ENCODE results near the gene CFAP45.

The CFAP45 gene

DNA sequence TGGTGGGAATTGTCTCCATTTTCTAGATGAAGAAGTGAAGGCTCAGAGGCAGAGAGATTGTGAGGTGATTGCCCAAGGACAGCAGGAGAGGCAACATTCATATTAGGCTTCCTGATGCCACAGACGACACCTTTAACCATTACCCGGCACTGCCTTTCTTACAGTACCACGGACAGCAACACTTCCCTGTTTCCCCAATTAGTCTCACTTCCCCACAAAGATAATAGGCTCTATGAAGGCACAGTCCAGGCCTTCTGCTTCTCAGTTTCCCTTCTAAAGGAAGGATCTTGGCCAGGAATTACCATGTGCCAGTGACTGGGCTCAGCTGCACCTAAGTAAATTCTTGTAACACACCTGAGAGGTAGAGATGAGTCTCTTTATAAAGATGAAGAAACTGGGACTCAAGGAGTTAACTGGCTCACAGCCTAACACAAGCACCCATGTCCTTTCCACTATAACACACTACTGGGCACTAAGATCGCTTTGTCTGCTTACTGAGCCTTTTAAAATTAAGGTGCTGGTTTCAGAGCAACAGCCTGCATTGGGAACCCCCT lies 35.8 kb upstream of the CFAP45 start:
- DNase-seq = peak; percentile 46

GRCh38 chr1:159935305-159935704 lies 35.3 kb upstream of the CFAP45 start:
- no peak for DNase-seq

DNA sequence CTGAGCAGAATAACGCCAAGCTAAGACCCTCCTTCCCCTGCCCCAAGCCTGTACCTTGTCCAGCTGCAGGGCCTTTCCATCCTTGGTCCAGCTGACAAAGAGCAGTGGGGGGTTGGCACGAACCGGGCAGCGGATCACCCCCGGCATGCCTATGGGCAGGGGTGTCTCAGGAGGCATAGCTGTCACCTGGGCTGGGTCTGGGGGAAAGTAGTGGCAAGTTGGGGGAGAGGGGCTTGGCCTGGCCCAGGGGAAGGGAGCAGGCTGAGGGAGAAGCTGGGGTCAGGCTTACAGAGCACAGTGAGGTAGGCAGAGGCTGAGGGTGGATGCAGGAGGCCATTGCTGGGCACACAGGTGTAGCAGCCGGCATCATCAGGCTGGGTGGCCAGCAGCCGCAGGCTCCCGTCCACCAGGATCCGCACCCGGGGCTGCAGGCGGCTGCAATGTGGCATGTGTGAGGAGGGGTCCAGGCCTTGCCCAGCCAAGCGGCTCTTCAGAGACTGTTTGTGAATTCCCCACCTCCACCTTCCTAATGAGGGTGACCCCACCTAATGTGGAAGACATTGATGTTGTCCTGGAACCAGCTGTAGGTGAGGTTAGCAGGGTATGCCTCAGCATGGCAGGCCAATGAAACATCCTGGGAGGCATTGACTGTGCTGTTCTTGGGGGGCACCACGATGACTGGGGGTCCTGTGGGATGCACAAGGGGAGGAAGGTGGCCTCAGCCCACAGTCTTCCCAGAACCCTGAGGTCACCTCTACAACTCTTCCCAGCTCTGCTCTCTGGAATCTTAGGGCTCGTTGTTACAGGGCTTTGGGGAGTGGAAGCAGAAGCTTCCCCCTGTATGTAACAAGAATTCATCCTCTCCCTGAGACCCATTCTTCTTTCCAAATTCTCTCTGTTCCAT lies 34.4 kb upstream of the CFAP45 start:
- DNase-seq = no peak

- no peak for DNase-seq
Measured at GRCh38 chr1:159933347-159933746, 33.4 kb upstream of the CFAP45 start.

GRCh38 chr1:159932296-159933285 lies 32.6 kb upstream of the CFAP45 start:
- no peak for DNase-seq

DNA sequence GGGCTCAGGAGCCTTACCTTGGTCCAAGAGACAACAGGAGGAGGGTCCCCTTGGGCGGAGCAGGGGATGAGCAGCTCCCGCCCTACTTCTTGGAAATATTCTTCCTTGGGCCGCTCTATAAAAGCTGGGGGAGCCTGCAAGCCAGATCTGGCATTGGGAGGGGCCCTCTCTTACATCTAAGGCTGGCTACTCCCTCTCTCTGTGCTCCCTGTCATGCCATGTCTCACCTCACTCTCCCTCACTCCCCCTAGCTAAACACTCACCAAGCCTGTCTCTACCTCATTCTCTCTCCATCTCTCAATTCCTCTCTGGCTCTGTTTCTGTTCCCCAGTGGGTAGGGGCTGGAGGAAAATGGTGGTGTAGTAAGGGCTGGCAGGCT lies 31.8 kb upstream of the CFAP45 start:
- no peak for DNase-seq

DNA sequence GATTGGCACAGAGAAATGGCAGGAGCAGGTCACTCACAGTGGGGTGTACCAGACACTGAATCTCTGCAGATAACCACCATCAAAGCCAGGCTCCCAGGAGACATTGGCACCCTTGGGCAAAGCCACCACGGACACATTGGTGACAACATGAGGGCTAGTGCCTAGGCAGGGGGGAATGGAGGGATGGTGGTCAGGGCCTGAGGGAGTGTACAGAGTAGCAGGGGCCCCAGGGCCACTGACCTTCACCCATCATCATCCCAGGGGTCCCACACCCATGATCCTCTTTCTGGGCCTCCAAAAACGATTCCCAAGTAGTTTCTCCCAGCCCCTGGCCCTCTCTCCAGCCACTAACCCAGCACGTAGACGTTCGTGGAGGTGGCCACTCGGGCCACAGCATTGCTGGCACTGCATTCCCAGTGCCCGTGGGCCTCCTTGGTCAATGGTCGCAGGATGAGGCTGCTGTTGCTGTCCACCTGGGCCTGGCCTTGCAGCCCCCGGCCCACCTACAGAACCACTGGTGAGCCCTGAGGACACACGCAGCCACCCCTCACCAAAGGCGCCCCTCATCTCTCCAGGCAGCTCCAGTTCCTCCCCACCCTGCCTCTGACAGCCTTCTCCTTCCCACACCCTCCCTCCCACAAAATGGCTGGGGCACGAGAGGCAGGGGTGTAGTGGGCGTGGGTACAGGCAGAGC lies 31.3 kb upstream of the CFAP45 start:
- DNase-seq = no peak

GRCh38 chr1:159930634-159931033 lies 30.7 kb upstream of the CFAP45 start:
- DNase-seq = no peak

DNA sequence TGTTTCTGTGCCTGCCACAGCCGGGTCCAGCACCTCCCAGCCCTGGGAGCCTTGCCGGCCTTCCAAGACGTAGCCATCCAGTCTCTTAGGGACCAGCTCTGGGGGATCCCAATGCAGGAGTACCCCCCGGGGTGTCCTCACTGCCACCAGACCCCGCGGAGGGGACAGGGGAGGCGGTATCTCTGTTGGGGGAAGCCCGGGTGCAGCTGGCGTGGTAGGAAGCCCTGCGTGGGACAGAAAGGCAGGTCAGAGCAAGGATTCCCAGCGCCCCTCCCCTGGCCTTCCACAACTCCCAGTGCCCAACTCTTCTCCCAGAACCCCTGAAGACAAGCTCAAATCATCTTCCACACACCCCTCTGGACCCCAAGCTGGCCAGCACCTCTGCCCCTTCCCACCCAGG lies 30.3 kb upstream of the CFAP45 start:
- no peak for DNase-seq

- no peak for DNase-seq
Measured at GRCh38 chr1:159929155-159930051, 29.4 kb upstream of the CFAP45 start.

DNA sequence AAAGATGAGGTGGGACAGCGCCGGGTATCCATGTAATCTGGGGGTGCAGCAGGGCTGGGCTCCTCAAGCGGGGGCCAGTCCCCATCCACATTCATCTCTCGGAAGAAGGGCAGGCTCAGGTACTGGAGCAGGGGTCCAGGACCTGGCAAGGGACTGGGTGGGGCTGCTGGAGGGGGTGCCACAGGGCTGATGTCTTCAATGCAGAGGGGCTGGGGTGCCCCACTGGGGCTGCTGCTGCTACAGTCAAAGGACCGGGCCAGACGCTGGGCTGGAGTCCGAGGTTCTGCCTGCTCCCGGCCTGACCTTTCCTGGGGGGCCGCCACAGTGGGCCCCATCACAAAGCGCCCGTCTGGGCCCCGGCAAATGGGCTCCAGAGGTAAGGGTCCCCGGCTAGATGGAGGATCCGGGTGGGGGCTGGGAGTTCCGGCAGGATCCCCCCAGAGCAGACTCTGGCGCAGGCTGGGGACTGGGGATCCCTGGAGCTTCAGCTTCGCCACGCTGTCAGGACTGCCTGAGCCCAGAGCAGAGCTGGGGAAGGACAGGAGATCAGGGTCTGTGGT lies 28.6 kb upstream of the CFAP45 start:
- no peak for DNase-seq

DNA sequence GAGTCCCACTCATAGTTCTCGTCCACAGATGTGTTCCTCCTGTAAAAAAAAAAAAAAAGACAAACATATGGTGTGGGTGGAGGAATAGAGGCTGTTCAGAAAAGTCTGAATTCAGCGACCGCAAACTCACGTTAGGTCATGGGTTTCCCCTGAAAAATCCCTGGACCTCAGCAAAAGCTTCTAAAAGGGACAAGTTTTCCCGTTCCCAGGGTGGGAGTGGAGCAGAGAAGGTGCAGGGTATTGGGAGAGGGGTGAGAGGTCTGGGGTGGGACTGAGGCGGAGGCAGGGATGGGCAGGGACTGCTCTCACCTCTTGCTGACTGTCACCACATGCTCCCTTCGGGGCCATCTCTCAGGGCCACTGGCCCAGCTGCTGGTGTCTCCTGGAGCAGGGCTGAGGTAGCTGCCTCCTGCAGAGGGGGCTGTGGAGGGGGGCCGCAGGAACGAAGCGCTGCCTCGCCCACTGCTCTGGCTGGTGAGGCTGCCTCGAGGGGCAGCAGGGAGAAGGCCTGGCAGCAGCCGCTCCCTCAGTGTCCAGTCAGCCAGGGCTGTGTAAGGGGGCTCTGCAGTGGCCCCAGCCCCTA lies 28.0 kb upstream of the CFAP45 start:
- DNase-seq = no peak

GRCh38 chr1:159927211-159927848 lies 27.4 kb upstream of the CFAP45 start:
- DNase-seq = no peak

DNA sequence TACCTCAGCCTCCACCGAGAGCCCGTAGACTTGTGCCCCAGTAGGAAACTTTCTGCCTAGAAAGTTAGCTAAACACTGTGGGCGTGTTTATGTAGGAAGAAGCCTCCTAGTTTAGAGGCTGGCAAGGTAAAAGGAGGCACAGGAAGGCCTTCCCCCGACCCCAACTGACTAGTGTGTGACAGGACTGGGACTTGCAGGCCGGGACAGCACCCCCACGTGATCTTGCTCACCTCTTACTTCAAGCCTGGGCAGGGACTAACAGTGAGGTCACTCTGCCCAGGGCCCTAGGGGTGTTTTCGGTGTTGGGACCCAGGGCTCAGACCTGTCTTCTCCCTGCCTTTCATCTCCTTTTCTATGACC lies 25.7 kb upstream of the CFAP45 start:
- no peak for DNase-seq

- peak; percentile 96 for DNase-seq
Measured at GRCh38 chr1:159924791-159925718, 25.1 kb upstream of the CFAP45 start, which contains the start of gene TAGLN2. Gene TAGLN2 (minus strand): TSS chr1:159925507. CDS start chr1:159920509, 4,998 bp downstream.

DNA sequence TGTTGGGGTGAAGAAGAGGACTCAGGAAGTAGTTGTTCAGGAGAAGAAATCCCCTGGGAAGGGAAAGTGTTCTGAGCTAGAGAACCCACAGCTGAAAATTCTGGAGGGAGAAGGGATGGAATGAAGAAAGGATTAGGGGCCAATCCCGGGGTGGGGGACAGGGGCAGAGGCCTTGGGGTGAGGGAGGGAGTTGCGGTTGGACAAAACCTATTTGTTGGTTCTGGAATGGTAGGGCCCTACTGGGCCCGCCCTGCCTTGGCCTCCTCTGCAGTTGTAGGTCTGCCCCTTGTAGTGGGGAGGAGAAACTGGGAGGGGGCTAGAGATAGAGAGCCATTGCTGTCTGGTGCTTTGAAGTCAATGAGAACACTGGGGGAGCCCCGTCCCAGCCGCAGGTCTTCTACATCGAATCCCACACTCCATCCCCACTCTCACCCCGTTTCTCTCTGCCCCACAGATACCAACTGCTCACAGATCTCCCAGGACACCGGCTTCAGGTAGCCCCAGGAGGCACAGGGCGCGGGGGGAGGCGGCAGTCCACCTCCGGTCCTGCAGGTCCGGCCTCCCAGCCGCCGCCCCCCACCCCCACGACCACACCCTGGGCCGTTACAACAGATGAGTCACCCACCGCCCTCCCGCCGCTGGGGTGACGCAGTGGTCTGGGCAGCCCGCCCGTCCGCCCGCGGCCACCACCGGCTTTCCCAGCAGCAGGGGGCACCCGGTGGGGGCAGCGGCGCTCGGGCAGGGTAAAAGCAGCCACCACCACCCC lies 24.2 kb upstream of the CFAP45 start:
- DNase-seq = peak; percentile 72

- peak; percentile 89 for DNase-seq
Measured at GRCh38 chr1:159923203-159924024, 23.4 kb upstream of the CFAP45 start.

Measured in RPMI8226 (cell line).